UCSD-AML1 (cell line): ENCODE results near the gene ADRA1B.
A peak's percentile ranks its signal among the peaks of the same experiment; 100 is the strongest.

Experiments
- DNase-seq: peaks from one replicate; lab custom pipeline; 2025; ENCODE audit not compliant: unreplicated experiment; lab: John Stamatoyannopoulos, UW

The ADRA1B gene

DNA sequence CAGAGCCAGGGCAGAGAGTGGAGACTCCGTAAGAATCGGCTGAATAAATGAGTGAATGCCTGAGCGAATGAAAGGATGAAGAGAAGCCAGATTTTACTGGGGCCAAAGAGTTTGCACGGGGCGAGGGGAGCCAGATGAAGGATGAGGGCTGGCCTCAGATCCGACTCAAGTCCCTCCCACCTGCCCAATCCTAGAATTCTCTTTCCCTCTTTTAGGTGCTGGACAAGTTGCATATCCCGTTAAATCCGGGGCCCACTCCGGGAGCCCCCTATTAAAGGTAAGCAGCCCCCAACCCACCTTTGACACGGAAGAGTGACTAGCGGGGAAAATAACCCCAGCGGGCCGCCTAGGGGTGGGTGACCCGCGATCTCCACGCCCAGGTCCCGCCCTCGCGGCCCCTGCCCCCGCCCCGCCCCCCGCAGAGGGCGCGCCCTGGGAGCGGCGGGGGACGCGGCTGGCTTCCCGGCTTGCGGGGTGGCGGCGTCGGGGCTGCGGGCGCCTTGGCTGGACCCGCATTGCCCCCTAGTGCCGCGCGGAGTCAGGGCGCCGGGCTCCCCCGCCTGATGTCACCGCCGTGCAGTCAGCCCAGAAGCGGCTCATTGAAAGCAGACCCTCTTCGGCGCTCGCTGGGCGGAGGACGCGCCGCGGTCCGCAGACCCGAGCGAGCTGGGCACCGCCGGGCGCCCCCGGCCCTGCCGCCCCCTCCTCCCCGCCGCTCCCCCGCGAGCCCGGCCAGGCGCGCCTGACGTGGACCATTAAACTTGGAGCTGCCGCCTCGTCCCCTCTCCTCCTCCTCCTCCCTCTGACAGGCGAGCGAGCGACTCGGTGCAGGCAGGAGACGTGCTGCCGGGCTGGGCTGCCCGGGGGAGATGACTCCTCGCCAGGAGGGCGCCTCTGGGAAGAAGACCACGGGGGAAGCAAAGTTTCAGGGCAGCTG is at the start of gene ADRA1B:
Gene ADRA1B (plus strand): TSS at position 579 of the 937 bp plus-strand sequence. CDS start 424 bp downstream, outside the sequence.
- DNase-seq = peak; percentile 32

DNA sequence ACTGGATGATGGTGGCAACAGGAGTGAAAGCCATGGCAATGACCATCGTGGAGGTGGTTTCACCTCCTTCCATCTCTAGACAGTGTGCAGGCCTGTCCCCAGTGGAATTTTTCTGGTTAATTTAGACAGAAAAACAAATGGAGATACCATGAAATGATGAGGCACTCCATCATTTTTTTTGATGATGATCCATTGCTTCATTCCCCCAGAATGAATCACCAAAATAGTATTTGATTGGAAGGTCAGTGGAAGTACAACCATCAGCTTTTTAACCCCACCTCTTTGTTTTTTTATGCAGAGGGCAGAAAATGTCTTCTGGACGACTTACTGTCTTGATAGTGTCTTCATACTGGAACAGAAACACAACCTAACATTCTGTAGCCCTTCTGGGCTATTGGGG is 42.6 kb upstream of the ADRA1B start:
- no peak for DNase-seq

DNA sequence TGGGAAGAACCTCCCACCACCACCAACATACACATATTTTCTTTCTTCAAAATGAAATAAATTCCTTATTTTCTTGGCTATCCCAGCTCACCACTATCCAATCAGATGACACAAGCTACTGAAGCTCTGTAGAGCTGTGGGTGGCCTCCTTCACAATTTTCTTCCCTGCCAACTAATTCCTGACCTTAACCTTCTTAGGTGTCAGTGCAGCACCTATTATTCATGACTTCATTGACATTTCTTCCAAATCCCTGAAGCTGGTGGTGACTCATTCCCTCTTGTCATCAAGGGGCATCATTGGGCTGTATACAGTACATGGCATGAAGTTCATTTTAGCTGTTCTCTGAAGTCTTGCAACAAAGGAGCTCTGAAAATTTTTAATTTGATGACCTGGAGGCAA is 42.0 kb upstream of the ADRA1B start:
- DNase-seq = no peak

DNA sequence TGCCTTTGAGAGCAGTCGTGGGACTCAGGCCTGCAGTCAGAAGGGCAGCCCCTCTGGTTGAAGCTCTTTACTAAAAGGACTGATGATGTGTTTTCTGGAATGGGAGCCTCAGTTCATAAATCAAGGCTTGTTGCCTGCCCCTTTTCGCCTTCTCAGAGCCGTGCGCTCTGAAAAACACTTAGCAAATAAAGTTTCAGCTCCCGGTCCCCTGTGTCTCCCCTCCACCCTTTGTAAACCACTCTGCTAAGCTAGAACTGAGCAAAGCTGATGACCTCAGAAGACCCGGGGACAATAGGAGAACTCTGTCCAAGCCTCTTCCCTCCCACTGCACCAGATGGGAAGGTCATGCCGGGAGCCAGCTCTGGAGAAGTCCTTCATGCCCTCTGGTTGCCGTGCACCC is 39.3 kb upstream of the ADRA1B start:
- no peak for DNase-seq

DNA sequence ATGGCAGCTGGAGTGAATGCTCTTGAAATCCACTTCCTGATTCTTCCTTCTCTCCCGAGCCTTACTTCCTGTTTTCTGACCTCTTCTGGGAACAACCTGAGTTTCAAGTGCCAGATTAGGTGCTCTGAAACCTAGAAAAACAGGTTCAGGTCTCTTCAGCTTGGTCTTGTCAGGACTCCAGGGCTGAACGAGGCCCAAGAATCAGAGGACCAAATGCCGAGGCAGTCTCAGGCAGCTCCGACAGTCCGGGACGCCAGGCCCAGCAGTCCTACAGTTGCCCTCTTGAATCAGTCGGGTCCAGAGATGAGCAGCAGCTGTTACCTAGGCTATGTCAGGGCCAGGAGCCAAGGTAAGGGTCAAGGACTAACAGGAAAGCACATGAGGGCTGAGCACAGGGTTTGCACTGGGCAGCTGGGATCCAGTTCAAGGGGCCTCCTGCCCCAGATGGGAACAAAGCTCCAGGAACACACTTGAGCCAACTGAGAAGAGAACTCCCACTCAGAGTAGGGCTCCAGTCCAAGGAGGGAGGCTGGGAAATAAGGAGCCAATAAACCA is 38.3 kb upstream of the ADRA1B start:
- no peak for DNase-seq

DNA sequence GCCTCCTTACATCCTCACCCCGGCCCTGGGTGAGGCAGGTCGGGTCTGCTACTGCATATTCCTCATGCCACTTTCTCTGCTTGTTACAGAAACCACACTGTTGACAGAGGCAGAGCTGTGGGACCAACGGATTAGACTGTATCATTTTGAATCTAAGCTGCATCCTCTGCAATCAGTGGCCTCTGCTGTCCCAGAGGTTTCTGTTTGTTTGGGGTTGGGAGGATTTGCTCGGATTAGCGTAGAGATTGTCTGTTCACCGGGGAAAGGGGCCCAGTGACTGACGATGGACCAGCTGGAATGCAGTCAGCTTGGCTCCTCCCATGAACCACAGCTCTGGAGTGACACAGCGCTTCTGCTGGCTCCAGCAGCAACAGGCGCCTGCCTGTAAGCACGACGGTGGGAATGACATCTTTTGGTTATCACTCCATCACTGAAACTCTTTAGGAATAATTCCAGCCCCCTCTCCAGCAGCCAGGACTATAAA is 37.3 kb upstream of the ADRA1B start:
- no peak for DNase-seq

DNA sequence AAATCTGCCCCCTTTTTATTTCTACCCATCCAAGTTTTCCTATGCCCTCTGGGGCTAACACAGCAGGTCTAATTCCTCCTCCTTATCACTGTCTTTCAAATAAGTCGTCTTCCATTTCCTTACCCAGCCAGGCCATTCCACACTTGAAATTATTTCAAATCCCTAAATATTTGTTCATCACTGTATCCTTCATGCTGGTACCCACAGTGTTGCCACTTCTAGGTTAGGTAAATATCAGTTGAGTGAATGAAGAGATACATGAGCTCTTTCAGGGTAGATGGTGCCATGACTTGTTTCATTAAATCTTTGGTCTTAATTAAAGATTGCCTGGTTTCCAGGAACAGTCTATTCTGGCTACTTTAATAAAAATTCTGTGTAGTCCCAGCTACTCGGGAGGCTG is 35.6 kb upstream of the ADRA1B start:
- no peak for DNase-seq

DNA sequence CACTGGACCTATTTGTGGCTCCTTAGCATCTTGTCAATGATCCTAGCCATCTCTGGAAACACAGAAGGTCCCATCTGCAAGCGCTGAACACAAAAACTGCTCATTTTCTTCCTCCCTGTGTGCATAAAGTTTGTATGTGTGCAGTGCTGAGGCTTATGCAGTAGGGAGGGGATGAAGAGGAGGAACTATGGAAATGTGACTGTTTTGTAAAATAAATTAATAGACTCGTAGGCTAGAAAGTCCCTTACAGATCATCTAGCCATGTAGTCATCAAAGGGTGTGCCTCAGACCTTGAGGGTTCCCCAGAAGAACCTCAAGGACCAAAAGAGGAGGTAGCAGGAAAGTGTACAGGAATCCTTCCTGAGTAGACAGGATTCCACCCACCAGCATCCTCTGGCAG is 34.3 kb upstream of the ADRA1B start:
- DNase-seq = no peak

DNA sequence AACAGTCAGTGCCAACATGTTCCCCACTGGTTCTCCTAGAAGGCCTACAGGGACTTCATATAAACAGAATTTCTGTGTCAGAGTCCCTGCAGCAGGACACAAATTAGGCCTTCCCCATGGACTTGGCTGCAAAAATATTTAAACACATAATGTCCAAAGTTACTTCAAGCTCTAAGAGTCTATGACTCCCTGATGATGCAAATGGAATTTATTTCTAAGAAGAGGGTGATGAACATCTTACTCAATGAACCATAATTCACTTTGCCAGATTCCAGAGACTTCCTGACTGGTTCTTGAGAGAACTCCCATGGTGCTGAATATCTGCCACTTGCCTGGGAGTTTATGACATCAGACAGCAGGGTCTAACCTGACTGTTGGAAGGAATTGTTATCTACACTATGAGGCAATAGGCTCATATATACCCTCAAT is 32.7 kb upstream of the ADRA1B start:
- no peak for DNase-seq

DNA sequence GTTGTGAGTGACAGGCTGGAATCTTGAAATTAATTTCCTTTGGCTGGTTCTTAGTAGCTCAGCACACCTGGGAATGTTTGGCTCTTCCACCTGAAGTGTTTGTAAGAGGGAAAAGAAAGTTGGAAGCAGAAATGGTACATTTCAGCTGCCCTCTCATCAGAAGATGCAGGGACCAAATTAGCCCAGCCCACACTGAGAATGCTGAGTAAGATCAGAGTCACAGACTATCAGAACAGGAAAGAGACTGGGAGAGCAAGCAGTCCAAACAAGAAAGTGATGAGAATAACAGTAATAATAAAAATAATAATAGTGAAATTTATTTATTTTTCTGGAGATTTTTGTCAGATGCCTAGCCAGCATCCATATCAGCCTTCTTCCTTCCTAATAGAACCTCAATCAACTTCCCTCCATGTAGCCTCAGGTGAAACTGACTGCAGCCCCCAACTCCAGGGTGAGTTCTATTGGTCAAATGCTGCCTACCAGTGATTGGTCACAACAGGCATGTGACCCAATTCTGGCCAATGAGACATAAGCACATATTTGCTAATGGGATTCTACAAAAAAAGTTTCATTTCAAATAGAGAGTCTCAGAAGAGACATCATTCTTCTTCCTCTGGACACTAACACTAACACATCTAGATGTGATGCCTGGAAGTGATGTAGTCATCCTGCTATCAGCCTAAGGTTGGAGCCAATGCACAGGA is 31.2 kb upstream of the ADRA1B start:
- DNase-seq = no peak

DNA sequence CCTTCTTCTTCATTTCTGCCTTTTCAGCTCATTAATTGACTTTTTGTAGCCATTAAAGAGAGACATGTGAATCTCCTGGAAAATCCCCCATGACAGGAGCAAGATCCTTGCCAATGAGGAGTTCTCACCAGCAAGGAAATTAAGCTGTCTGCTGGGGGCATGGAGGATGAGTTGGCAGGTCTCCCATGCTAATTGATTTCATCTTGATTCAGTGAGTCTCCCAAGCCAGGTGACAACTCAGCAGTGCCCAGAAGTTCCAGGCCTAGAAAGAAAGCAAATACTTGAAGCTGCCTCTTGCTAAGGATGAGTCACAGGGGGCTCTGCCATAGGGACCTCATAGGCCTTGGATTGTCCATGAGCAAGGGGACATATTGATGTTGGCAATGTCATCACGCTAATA is 30.0 kb upstream of the ADRA1B start:
- DNase-seq = no peak

DNA sequence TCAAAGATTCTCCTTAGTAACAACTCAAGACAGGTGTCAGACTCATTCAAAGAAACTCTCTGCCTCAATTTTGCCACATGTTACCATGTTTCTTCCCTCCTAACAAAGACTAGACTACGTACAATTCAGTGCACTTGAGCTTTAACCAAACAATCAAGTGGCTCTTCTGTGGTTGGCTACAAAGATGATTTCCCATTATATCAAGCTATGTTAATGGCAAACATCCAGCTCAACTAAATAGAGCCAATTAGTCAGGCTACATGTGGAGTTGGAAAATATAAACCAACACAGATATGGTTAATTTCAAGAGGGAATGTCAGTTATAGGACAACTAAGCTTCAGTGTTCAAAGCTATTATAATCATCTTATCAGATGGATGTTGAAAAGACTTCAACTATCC is 29.2 kb upstream of the ADRA1B start:
- DNase-seq = no peak

DNA sequence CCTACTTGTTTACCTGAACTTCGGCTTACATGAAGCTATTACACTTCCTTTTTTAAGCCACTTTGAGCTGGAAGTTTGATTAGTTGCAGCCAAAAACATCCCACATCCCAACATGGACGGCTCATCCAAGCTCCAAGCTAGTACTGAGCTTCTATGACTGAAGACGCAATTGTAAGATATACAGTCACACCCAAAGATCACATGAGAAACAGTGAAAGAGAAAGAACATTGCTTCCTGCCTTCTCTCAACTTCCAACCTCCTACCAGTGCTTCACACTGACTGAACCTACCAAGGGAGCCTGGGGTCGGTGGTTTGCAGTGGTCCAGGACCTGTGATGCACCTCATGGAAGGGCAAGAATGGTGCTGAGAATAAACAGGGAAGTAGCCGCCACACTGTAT is 27.4 kb upstream of the ADRA1B start:
- DNase-seq = no peak

DNA sequence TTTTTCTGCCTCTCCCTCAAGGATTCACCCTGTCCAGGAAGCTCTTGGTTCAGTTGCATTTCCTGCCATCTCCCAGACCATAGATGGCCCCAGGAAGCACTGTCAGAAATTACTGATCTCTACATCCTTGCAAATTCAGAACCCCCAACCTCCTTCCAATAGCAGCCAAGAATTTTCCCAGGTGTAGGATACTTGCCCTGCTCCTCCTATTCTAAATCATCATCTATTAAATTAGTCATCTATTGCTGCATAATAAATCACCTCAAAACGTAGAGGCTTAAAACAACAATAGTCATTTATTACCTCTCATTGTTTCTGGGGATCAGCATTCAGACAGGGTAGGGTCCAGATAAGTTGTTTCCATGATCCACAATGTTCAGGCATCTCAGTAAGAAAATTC is 26.1 kb upstream of the ADRA1B start:
- DNase-seq = no peak

DNA sequence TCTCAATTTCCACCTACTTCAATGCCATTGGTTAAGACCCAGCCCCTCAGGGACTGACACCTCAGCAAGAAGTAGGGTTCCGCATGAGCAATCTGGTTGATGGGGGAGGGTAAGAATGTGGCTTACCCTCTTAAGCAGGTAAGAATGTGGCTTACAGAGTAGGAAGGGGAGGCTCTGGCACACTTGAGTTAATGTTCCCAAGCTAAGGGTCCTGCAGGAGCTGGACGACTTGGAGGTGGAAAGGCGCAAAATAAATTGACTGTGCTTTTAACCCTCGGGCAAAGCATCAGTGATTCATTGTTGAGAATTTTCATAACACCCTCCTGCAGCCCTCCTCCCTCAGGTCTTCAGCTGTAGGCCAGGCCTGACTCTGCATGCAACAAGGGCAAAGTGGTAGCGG is 24.9 kb upstream of the ADRA1B start:
- DNase-seq = no peak

DNA sequence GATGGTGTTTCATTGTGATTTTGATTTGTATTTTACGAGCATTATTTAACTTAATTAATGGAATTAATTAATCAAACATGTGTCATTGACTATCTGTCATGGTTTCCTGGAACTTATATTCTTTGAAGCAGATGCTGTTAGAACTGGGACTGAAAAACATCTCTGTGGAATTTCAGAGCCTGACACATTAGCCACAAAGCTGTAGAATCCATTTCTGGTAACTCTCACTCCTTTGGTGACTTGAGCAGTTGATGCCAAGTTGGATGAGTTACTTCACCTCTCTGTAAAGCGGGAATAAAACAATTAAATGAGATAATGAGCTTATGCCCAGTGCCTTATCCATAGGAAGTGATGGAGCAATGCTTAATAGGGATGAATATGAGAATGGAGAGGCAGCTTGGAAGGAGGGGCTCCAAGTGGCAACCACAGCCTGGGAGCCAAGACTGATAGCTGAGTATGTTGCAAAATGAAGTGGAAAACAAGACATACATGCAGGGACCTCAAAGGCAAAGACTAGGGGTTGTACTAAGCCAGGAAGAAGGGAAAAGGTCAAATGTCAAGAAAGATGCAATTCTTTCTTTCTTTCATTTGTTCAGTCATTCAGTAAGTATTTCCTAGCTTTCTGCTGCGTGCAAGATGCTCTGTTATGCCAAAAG is 23.1 kb upstream of the ADRA1B start:
- no peak for DNase-seq

DNA sequence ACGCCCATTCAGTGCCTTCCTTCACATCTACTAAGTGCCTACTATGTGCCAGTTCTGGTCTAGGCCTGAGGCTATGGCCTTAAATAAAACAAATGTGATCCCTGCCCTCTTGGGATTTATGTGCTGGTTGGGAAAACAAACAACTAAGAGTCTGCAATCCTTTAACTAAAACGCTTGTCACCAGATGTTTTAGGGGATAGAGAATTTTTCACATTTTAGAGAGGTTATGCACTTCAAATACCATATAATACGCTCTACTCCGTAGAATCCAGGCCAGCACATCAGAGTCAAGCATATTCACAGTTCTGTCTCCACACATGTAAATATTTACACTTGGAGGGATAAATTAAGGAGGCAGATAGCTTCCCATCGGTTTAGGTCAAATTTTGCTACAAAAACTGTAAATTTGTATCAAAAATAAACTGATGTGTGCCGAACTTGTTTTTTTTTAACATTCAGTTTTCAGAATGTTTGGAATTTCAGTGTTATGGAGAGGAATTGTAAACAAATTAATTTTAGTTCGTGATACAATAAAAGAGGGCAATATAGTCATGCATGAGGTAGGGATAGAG is 22.0 kb upstream of the ADRA1B start:
- no peak for DNase-seq

DNA sequence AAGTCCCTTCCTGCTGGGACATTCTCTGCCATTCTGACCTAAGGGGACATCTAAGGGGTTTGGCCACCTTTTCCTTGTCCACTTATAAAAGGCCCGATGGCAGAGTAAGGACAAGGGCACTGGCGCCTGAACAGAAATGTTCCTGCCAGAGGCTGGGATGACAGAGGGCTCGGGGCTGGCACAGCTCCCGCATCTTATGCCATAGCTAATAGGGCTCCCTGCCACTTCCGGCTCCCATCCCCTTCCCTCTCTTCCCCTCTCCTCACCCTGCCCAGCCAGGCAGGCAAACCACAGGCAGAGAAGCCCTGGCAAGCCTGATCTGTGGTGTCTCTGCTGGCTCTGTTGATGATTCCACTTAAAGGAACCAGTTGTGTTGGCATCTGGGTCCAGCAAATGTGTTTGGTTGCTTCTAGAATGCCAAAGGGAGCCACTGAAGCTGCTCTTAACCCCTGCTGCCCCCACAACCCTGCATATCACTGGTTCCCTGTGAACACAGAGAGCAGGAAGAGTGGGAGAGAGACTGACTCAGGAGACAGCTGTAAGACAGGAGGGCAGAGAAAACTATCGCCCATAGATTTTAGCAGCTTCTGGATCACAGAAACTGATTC is 18.4 kb upstream of the ADRA1B start:
- no peak for DNase-seq

DNA sequence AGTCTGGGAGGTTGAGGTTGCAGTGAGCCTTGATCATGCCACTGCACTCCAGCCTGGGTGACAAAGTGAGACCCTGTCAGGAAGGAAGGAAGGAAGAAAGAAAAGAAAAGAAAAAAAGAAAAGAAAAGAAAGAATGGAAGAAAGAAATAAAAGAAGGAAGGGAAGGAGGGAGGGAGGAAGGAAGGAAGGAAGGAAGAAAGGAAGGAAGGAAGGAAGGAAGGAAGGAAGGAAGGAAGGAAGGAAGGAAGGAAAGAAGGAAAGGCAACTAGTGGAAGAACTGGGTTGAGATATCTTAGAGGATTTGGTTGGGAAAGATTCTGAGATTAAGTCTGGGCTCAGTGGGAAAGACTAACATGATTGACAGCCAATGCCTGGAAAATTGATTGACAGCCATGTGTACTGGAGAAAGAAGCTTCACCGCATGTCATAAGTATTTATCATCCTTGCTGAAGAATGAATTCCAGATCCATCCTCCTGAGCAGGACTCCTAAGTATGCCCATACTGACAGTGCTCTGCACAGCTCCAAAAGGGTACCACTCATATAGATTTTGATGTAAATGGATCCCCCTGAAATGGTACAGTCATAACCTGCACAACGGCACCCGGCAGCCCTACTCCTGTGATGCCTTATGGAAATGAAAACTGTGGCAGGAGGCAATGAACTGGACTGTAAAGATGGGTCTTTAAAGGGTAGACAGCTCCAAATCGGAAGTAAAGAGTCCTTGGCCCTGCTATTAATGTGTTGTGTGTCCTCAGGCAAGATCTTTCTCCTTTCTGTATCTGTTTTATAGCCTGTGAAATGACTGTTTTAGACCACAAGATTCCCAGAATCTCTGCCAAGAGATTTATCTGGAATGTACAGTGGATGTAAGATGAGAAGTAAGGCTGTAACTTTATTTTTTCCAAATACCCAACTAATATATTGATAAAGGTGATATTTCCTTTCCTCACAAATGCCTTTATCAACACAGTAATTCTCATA is 16.9 kb upstream of the ADRA1B start:
- no peak for DNase-seq
